WTC11 (cell line): ENCODE results near the gene ACOXL. TPM values are rescaled to one million over a fixed set of nuclear protein-coding genes. Genes with fewer than 3 reads are reported as not detected.

ENCODE experiments used
- ATAC-seq: fragments of 200-7000 bp; cut with Tn5 transposase; 2 replicates; pipeline ENCODE4 v1.10.0; 2021; ENCODE audit warnings: mild to moderate bottlenecking, moderate library complexity
- CTCF ChIA-PET: fragments of 300-600 bp; sonication (Branson Sonifier 250); formaldehyde crosslinking; loops from one replicate; lab custom pipeline; 2021; ENCODE audit warnings: antibody characterized with exemption; lab: Charles Lee
- POLR2A ChIA-PET: fragments of 350-600 bp; sonication (Branson Sonifier 250); formaldehyde crosslinking; loops from one replicate; lab custom pipeline; 2021; ENCODE audit warnings: antibody characterized with exemption; lab: Charles Lee
- DNase-seq: peaks from one replicate; pipeline ENCODE4 v3.0.0; 2021; ENCODE audit warnings: low spot score
- H3K27ac Mint-ChIP-seq: 2 replicates; pipeline ENCODE4 v1.8.0; 2021; ENCODE audit warnings: mixed read lengths
- H3K27me3 Mint-ChIP-seq: 2 replicates; pipeline ENCODE4 v1.8.0; 2021; ENCODE audit warnings: low read depth, mild to moderate bottlenecking, moderate library complexity, mixed read lengths
- H3K36me3 Mint-ChIP-seq: 2 replicates; pipeline ENCODE4 v1.8.0; 2021; ENCODE audit warnings: mixed read lengths
- H3K4me1 Mint-ChIP-seq: 2 replicates; pipeline ENCODE4 v1.8.0; 2022; ENCODE audit warnings: mixed read lengths
- H3K4me3 Mint-ChIP-seq: 2 replicates; pipeline ENCODE4 v1.8.0; 2021; ENCODE audit warnings: mild to moderate bottlenecking, moderate library complexity, mixed read lengths
- H3K9me3 Mint-ChIP-seq: 2 replicates; pipeline ENCODE4 v1.8.0; 2021; ENCODE audit warnings: mixed read lengths
- ARID4B ChIP-seq: sonication (generic); formaldehyde crosslinking; IDR thresholded peaks from 2 replicates; pipeline ENCODE4 v1.8.0; 2023; ENCODE audit warnings: missing genetic modification reagents, mild to moderate bottlenecking, borderline replicate concordance
- ATF3 ChIP-seq: sonication (generic); formaldehyde crosslinking; conservative IDR thresholded peaks from 2 replicates; pipeline ENCODE4 v1.8.1; 2022; ENCODE audit warnings: mild to moderate bottlenecking, missing genetic modification reagents
- CREM ChIP-seq: sonication (generic); formaldehyde crosslinking; IDR thresholded peaks from 2 replicates; pipeline ENCODE4 v1.8.1; 2022; ENCODE audit warnings: mild to moderate bottlenecking, missing genetic modification reagents, moderate library complexity
- CTCF ChIP-seq: fragments of 200-600 bp; IDR thresholded peaks from 2 replicates; pipeline ENCODE4 v1.8.0; 2022; ENCODE audit warnings: antibody characterized with exemption
- ELF4 ChIP-seq: sonication (generic); formaldehyde crosslinking; IDR thresholded peaks from 2 replicates; pipeline ENCODE4 v1.8.1; 2022; ENCODE audit warnings: low read depth, mild to moderate bottlenecking, moderate library complexity, missing genetic modification reagents
- EMX1 ChIP-seq: fragments of 250-450 bp; sonication (Bioruptor Pico); IDR thresholded peaks from 2 replicates; pipeline ENCODE4 v1.8.0; 2021; ENCODE audit warnings: mild to moderate bottlenecking
- ETV6 ChIP-seq: sonication (generic); formaldehyde crosslinking; IDR thresholded peaks from 2 replicates; pipeline ENCODE4 v1.8.1; 2022; ENCODE audit warnings: mild to moderate bottlenecking, missing genetic modification reagents
- FOXP1 ChIP-seq: sonication (generic); formaldehyde crosslinking; IDR thresholded peaks from 2 replicates; pipeline ENCODE4 v1.8.0; 2022; ENCODE audit warnings: missing genetic modification reagents, mild to moderate bottlenecking, moderate library complexity, borderline replicate concordance
- HMGXB4 ChIP-seq: sonication (generic); formaldehyde crosslinking; IDR thresholded peaks from 2 replicates; pipeline ENCODE4 v1.8.1; 2023; ENCODE audit warnings: mild to moderate bottlenecking, moderate library complexity, missing genetic modification reagents
- KAT7 ChIP-seq: sonication (generic); formaldehyde crosslinking; IDR thresholded peaks from 2 replicates; pipeline ENCODE4 v1.8.1; 2023; ENCODE audit warnings: missing genetic modification reagents, mild to moderate bottlenecking, borderline replicate concordance
- PRRX2 ChIP-seq: fragments of 250-450 bp; sonication (Bioruptor Pico); IDR thresholded peaks from 2 replicates; pipeline ENCODE4 v1.8.0; 2021; ENCODE audit warnings: mild to moderate bottlenecking
- TCF7 ChIP-seq: sonication (generic); formaldehyde crosslinking; IDR thresholded peaks from 2 replicates; pipeline ENCODE4 v1.8.0; 2022; ENCODE audit warnings: mild to moderate bottlenecking, low read depth, missing genetic modification reagents, moderate library complexity
- TEAD1 ChIP-seq: sonication (generic); formaldehyde crosslinking; IDR thresholded peaks from 2 replicates; pipeline ENCODE4 v1.8.0; 2022; ENCODE audit warnings: mild to moderate bottlenecking, missing genetic modification reagents
- ZNF317 ChIP-seq: sonication (generic); formaldehyde crosslinking; IDR thresholded peaks from 2 replicates; pipeline ENCODE4 v1.8.1; 2023; ENCODE audit warnings: low read depth, mild to moderate bottlenecking, moderate library complexity, missing genetic modification reagents, borderline replicate concordance
- total RNA-seq: library from RNA; stranded (reverse); gene quantifications from 3 replicates; pipeline ENCODE4 v1.2.3, GENCODE V29; 2021
- TF ChIP-seq, protein P1 (sequence below): sonication (generic); formaldehyde crosslinking; IDR thresholded peaks from 2 replicates; pipeline ENCODE4 v1.8.0; 2022; ENCODE audit warnings: missing genetic modification reagents

ACOXL gene
- total RNA-seq, 1 experiment from 2014 or later = 14.9 TPM

- TF ChIP-seq ATF3 (CRISPR knock-in tag) (no peak), ETV6 (no peak), EMX1 (CRISPR knock-in tag) (no peak), PRRX2 (CRISPR knock-in tag) (no peak), FOXP1 (no peak), ZNF317 (CRISPR knock-in tag) (no peak), CREM (CRISPR knock-in tag) (no peak), TCF7 (CRISPR knock-in tag) (no peak)
- TF ChIP-seq, all 79 proteins: peak for 0
These were observed 80.6 kb downstream of the ACOXL start (continued) for GRCh38 chr2:110812726-110813645.

GRCh38 chr2:110813896-110814295 is 81.5 kb downstream of the ACOXL start:
- Mint-ChIP-seq H3K27ac (no peak overlapping the region), H3K4me3 (no peak overlapping the region), H3K27me3 (no peaks in the 10 kb centered on the region), H3K9me3 (no peaks in the 10 kb centered on the region), H3K4me1 (peaks cover 13% of the 10 kb centered on the region), H3K36me3 (peaks cover 11% of the 10 kb centered on the region)
- POLR2A ChIA-PET = no interaction called here
- CTCF ChIA-PET = interaction anchor here (1.5 to 2.5 kb wide), 2 partner anchors 20 to 63 kb away, joined by 4 to 8 read pairs; no protein-coding TSS in a partner anchor
- no peak for DNase-seq
- no peak for TF ChIP-seq ATF3 (CRISPR knock-in tag)
- TF ChIP-seq, protein P1, sequence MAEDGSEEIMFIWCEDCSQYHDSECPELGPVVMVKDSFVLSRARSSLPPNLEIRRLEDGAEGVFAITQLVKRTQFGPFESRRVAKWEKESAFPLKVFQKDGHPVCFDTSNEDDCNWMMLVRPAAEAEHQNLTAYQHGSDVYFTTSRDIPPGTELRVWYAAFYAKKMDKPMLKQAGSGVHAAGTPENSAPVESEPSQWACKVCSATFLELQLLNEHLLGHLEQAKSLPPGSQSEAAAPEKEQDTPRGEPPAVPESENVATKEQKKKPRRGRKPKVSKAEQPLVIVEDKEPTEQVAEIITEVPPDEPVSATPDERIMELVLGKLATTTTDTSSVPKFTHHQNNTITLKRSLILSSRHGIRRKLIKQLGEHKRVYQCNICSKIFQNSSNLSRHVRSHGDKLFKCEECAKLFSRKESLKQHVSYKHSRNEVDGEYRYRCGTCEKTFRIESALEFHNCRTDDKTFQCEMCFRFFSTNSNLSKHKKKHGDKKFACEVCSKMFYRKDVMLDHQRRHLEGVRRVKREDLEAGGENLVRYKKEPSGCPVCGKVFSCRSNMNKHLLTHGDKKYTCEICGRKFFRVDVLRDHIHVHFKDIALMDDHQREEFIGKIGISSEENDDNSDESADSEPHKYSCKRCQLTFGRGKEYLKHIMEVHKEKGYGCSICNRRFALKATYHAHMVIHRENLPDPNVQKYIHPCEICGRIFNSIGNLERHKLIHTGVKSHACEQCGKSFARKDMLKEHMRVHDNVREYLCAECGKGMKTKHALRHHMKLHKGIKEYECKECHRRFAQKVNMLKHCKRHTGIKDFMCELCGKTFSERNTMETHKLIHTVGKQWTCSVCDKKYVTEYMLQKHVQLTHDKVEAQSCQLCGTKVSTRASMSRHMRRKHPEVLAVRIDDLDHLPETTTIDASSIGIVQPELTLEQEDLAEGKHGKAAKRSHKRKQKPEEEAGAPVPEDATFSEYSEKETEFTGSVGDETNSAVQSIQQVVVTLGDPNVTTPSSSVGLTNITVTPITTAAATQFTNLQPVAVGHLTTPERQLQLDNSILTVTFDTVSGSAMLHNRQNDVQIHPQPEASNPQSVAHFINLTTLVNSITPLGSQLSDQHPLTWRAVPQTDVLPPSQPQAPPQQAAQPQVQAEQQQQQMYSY (CRISPR knock-in tag) = no peak
- TF ChIP-seq ARID4B (CRISPR knock-in tag) = no peak
- TF ChIP-seq ZNF317 (CRISPR knock-in tag) = no peak
- TF ChIP-seq HMGXB4 (CRISPR knock-in tag) = no peak
- no peak for TF ChIP-seq TEAD1 (CRISPR knock-in tag)
- no peak for TF ChIP-seq CTCF
- no peak for TF ChIP-seq ELF4 (CRISPR knock-in tag)
- no peak for TF ChIP-seq KAT7 (CRISPR knock-in tag)
- ATAC-seq = no peak
